SU-DHL-6 (cell line): ENCODE data around the gene FIBCD1.

Experiments
- CTCF ChIP-seq: fragments of 200-600 bp; sonication (generic); IDR thresholded peaks from one replicate; pipeline ENCODE4 v1.5.1; 2017; ENCODE audit warnings: antibody characterized with exemption, mild to moderate bottlenecking, low read length, moderate library complexity; ENCODE audit not compliant: insufficient read depth, poor library complexity, severe bottlenecking
- EZH2phosphoT487 ChIP-seq: fragments of 200-600 bp; sonication (generic), shearing (Covaris generic); conservative IDR thresholded peaks from 2 replicates; pipeline ENCODE4 v1.6.1; 2018; ENCODE audit warnings: mild to moderate bottlenecking, antibody characterized with exemption, low read length, moderate library complexity, mixed read lengths

GRCh38 chr9:130912932-130913598 lies 26.0 kb downstream of the FIBCD1 start:
- TF ChIP-seq CTCF: no peak
- no peak for TF ChIP-seq EZH2phosphoT487
